OCI-LY7 (cell line): ENCODE data around the gene EPX. TPM values are rescaled to one million over a fixed set of nuclear protein-coding genes. Genes with fewer than 3 reads are reported as not detected.
"Not testable (repeated sequence)": the region's sequence is repeated elsewhere in the genome, so short reads cannot be mapped to it uniquely, and the experiment has no call there.

Experiments used
- Bru-seq: library from RNA; stranded (reverse); fragments of 400-500 nt; gene quantifications from one replicate; lab custom pipeline; 2021; lab: Mats Ljungman, UMichigan
- BruChase-seq, 2 experiments: library from RNA; stranded (reverse); fragments of 400-500 nt; gene quantifications; one replicate each; lab custom pipeline; 2021; lab: Mats Ljungman, UMichigan
- BruUV-seq: library from RNA; stranded (reverse); fragments of 400-500 nt; replicated peaks from 2 replicates; lab custom pipeline; 2021; lab: Mats Ljungman, UMichigan
- CTCF ChIA-PET: fragments of 300-600 bp; sonication (Branson Sonifier 250); formaldehyde crosslinking; loops from one replicate; lab custom pipeline; 2022; ENCODE audit warnings: antibody characterized with exemption; ENCODE audit not compliant: unreplicated experiment; lab: Charles Lee
- POLR2A ChIA-PET: fragments of 300-600 bp; sonication (Branson Sonifier 250); formaldehyde crosslinking; loops from one replicate; lab custom pipeline; 2022; ENCODE audit warnings: antibody characterized with exemption; lab: Charles Lee
- DNase-seq: peaks from one replicate; pipeline ENCODE4 v3.0.0-alpha.2; 2015; ENCODE audit warnings: low spot score
- H2AFZ ChIP-seq: fragments of 200-600 bp; sonication (generic), shearing (Covaris generic); 2 replicates; pipeline ENCODE4 v1.6.1; 2014; ENCODE audit warnings: mild to moderate bottlenecking, antibody characterized with exemption, low read length, moderate library complexity
- H3K27ac ChIP-seq: fragments of 200-600 bp; sonication (generic); 2 replicates; pipeline ENCODE4 v1.5.1; 2014; ENCODE audit warnings: mixed run types, low read depth, mild to moderate bottlenecking, moderate library complexity, low read length, inconsistent platforms; ENCODE audit not compliant: poor library complexity, severe bottlenecking
- H3K36me3 ChIP-seq: fragments of 200-600 bp; sonication (generic); 2 replicates; pipeline ENCODE4 v1.6.1; 2014; ENCODE audit warnings: mild to moderate bottlenecking, antibody characterized with exemption, low read length, moderate library complexity, mixed read lengths; ENCODE audit not compliant: insufficient read depth
- H3K4me1 ChIP-seq: fragments of 200-600 bp; sonication (generic); 2 replicates; pipeline ENCODE4 v1.5.1; 2014; ENCODE audit warnings: mild to moderate bottlenecking, low read length; ENCODE audit not compliant: insufficient read depth, poor library complexity, severe bottlenecking
- H3K4me2 ChIP-seq: fragments of 200-600 bp; sonication (generic); 2 replicates; pipeline ENCODE4 v1.6.1; 2014; ENCODE audit warnings: mild to moderate bottlenecking, low read length
- H3K4me3 ChIP-seq: fragments of 200-600 bp; sonication (generic); 2 replicates; pipeline ENCODE4 v1.5.1; 2014; ENCODE audit warnings: mild to moderate bottlenecking, low read depth, low read length; ENCODE audit not compliant: poor library complexity, severe bottlenecking
- H3K79me2 ChIP-seq: fragments of 200-600 bp; sonication (generic); 2 replicates; pipeline ENCODE4 v1.6.1; 2016; ENCODE audit warnings: low read depth, mild to moderate bottlenecking, low read length, moderate library complexity, mixed read lengths; ENCODE audit not compliant: insufficient read depth
- H3K9me2 ChIP-seq: fragments of 200-600 bp; sonication (generic); 2 replicates; pipeline ENCODE4 v1.6.1; 2016; ENCODE audit warnings: mild to moderate bottlenecking, low read length, mixed read lengths; ENCODE audit not compliant: insufficient read depth
- H3K9me3 ChIP-seq: fragments of 200-600 bp; sonication (generic); 2 replicates; pipeline ENCODE4 v1.6.1; 2014; ENCODE audit warnings: mild to moderate bottlenecking, mixed run types, low read length, mixed read lengths
- H4K20me1 ChIP-seq: fragments of 200-600 bp; sonication (generic); 2 replicates; pipeline ENCODE4 v1.6.1; 2014; ENCODE audit warnings: mild to moderate bottlenecking, antibody characterized with exemption, low read length, moderate library complexity, mixed read lengths; ENCODE audit not compliant: insufficient read depth
- CTCF ChIP-seq: fragments of 200-600 bp; sonication (generic); conservative IDR thresholded peaks from 2 replicates; pipeline ENCODE4 v1.5.1; 2014; ENCODE audit warnings: mild to moderate bottlenecking, antibody characterized with exemption, low read length, moderate library complexity, mixed read lengths
- EZH2phosphoT487 ChIP-seq: fragments of 200-600 bp; sonication (generic); IDR thresholded peaks from 2 replicates; pipeline ENCODE4 v1.6.1; 2018; ENCODE audit warnings: low read depth, borderline replicate concordance, mild to moderate bottlenecking, mixed run types, antibody characterized with exemption, low read length, moderate library complexity, mixed read lengths
- intact Hi-C: fragments of 100-400 bp; cut with micrococcal nuclease; formaldehyde crosslinking; loops from one replicate; pipeline ENCODE4 v1.10.0; 2022; ENCODE audit not compliant: unreplicated experiment
- long read RNA-seq: library from polyadenylated mRNA; stranded (forward); transcript quantifications from one replicate; pipeline ENCODE4 v2.0.0, GENCODE V29; 2022
- total RNA-seq, 2 experiments: library from RNA; depleted of rRNA in 1 of 2; stranded (reverse); fragments of >200 nt in 1 of 2; shearing (Covaris generic) in 1 of 2; gene quantifications; 2 replicates each; pipeline ENCODE4 v1.2.3, GENCODE V29; 2014 to 2022

Gene EPX
- total RNA-seq (2014; rRNA removed; shearing (Covaris generic)) (not detected in 2 replicates), total RNA-seq (2022) (not detected in 2 replicates), Bru-seq, nascent RNA (not detected), BruChase-seq, experiment 1, labeled RNA remaining after a 6-hour chase (not detected), BruChase-seq, experiment 2, labeled RNA remaining after a 2-hour chase (not detected)
- long read RNA-seq, partial matches to known transcripts = 0 of 6 reads
- long read RNA-seq, other reads (novel, unspliced or antisense) = 6 of 6 reads

- DNase-seq = no peak
- Histone ChIP-seq H4K20me1 (no peaks in the 10 kb centered on the region), H3K9me2 (no peaks in the 10 kb centered on the region), H3K27ac (no peak within 1 kb of the TSS), H3K4me2 (no peak within 1 kb of the TSS), H2AFZ (no peak within 1 kb of the TSS), H3K9me3 (no peaks in the 10 kb centered on the region), H3K4me3 (no peak within 1 kb of the TSS), H3K79me2 (no peaks in the 10 kb centered on the region), H3K4me1 (no peaks in the 10 kb centered on the region), H3K36me3 (no peaks in the 10 kb centered on the region)
- BruUV-seq = no TSS peak
- POLR2A ChIA-PET = no interaction called here
- TF ChIP-seq EZH2phosphoT487 (no peak), CTCF (no peak)
- intact Hi-C loops = no loop called here
- CTCF ChIA-PET = no interaction called here
These were observed at the start of gene EPX for GRCh38 chr17:58192612-58193011. Gene EPX (plus strand): TSS chr17:58192726. CDS start chr17:58192847, 121 bp downstream.

GRCh38 chr17:58143335-58143734 is 49.2 kb upstream of the EPX start:
- H3K4me1 ChIP-seq, H3K27ac ChIP-seq, BruUV-seq, H4K20me1 ChIP-seq, H2AFZ ChIP-seq, H3K79me2 ChIP-seq, intact Hi-C loops, H3K4me2 ChIP-seq, H3K4me3 ChIP-seq, H3K9me3 ChIP-seq, H3K9me2 ChIP-seq, DNase-seq, CTCF ChIA-PET, H3K36me3 ChIP-seq, POLR2A ChIA-PET: not testable (repeated sequence)

GRCh38 chr17:58144801-58145200 is 47.7 kb upstream of the EPX start:
- DNase-seq = no peak
- H3K36me3 ChIP-seq = no peaks in the 10 kb centered on the region; the same call in 1 of the 2 replicates
- POLR2A ChIA-PET = no interaction called here
- no peak overlapping the region for H3K27ac ChIP-seq
- TF ChIP-seq EZH2phosphoT487 = no peak
- no peak for TF ChIP-seq CTCF
- CTCF ChIA-PET = no interaction called here
- H3K9me3 ChIP-seq = peaks cover 5% of the 10 kb centered on the region; the same call in 1 of the 2 replicates
- H3K4me1 ChIP-seq = no peaks in the 10 kb centered on the region
- H3K4me3 ChIP-seq = no peak overlapping the region
- no peak overlapping the region for H3K4me2 ChIP-seq
- intact Hi-C loops = no loop called here
- no peaks in the 10 kb centered on the region for H4K20me1 ChIP-seq
- H3K79me2 ChIP-seq = no peaks in the 10 kb centered on the region
- BruUV-seq = no TSS peak
- no peaks in the 10 kb centered on the region for H3K9me2 ChIP-seq
- no peak overlapping the region for H2AFZ ChIP-seq
